Measurements from ENCODE around the gene TRAPPC14. TPM values are rescaled to one million over a fixed set of nuclear protein-coding genes. Genes with fewer than 3 reads are reported as not detected.

TRAPPC14 gene
- total and polyA plus RNA-seq, 2 of the 8 experiments (the other 6 are each of a cell fraction or from before 2014, with no cell fraction given): 11.9 to 22.1 TPM

- Histone ChIP-seq H3K36me3 (ENCODE audit: control insufficient read depth in 2 of 4, insufficient read depth in 4 of 4, low read length in 3 of 4) (peaks cover 9 to 62% (median 40%) of the 10 kb centered on the region in 4 experiments; a peak in 7 of 8 replicates), H3K27ac (ENCODE audit: low read depth, low read length) (no peak overlapping the region), H3K56ac (replicated peaks; ENCODE audit: insufficient read length, low read depth, low read length) (no peak overlapping the region), H2BK12ac (ENCODE audit: low read depth, low read length) (no peak overlapping the region), H2BK20ac (ENCODE audit: low read length) (no peak overlapping the region), H2AFZ (ENCODE audit: low read length) (no peak overlapping the region), H3K4me3 (ENCODE audit: extremely low read depth in 1 of 4, insufficient read depth in 2 of 4, low read depth in 3 of 4, low read length in 4 of 4) (no peak overlapping the region), H3K79me2 (ENCODE audit: control insufficient read depth in 1 of 2, insufficient read depth in 2 of 2, low read length in 2 of 2) (no peaks in the 10 kb centered on the region), H3K9ac (replicated peaks in 1 of 4; ENCODE audit: extremely low read depth in 1 of 4, low read depth in 3 of 4, low read length in 3 of 4) (no peak overlapping the region), H4K5ac (ENCODE audit: insufficient read length, low read depth, low read length) (no peak overlapping the region), H4K20me1 (replicated peaks in 1 of 2; ENCODE audit: control insufficient read depth in 1 of 2, insufficient read depth in 2 of 2, low read length in 2 of 2) (peaks cover 5% of the 10 kb centered on the region in 2 experiments), H3K4me2 (ENCODE audit: insufficient read depth in 1 of 2, low read depth in 2 of 2, low read length in 2 of 2) (no peak overlapping the region), H3K9me3 (ENCODE audit: insufficient read depth in 2 of 2, low read depth in 1 of 2, low read length in 1 of 2) (no peaks in the 10 kb centered on the region), H3K18ac (ENCODE audit: extremely low read depth, low read length) (no peak overlapping the region), H3K23me2 (ENCODE audit: low read depth, low read length) (no peaks in the 10 kb centered on the region), H3K27me3 (replicated peaks in 1 of 4; ENCODE audit: control insufficient read depth in 3 of 4, extremely low read depth in 1 of 4, insufficient read depth in 3 of 4, low read length in 3 of 4) (no peaks in the 10 kb centered on the region), H3K23ac (ENCODE audit: insufficient read length) (no peak overlapping the region), H4K8ac (ENCODE audit: extremely low read depth, insufficient read depth, low read length) (peak overlapping the region; percentile 28; the same call in 1 of the 2 replicates), H4K91ac (replicated peaks; ENCODE audit: insufficient read length, low read length) (no peak overlapping the region), H2AK5ac (ENCODE audit: low read depth, low read length) (no peak overlapping the region), H3K14ac (ENCODE audit: insufficient read length) (no peak overlapping the region), H3K79me1 (ENCODE audit: low read depth, low read length) (no peaks in the 10 kb centered on the region; the same call in 1 of the 2 replicates), H2BK5ac (ENCODE audit: low read depth, low read length) (no peak overlapping the region), H3K4ac (replicated peaks; ENCODE audit: insufficient read length, low read depth, low read length) (no peak overlapping the region), H2BK120ac (replicated peaks; ENCODE audit: low read depth, low read length) (no peak overlapping the region), H2BK15ac (ENCODE audit: low read length) (no peak overlapping the region), H3K4me1 (replicated peaks in 1 of 4; ENCODE audit: control insufficient read depth in 3 of 4, insufficient read depth in 4 of 4, low read length in 3 of 4) (no peaks in the 10 kb centered on the region)
- POLR2A ChIA-PET (ENCODE audit: partially characterized antibody): interaction anchor here (12.1 to 20.0 kb wide), 2 partner anchors 10 to 20 kb away, joined by 414 to 722 read pairs; partner anchors contain the start of genes CNPY4, COPS6, MBLAC1 and TAF6
- DNase-seq (ENCODE audit: low read depth in 1 of 2, low spot score in 2 of 2) (no peak), FAIRE-seq (no peak)
- CTCF ChIA-PET (ENCODE audit: partially characterized antibody): no interaction called here
- TF ChIP-seq TAF1 (IDR thresholded peaks at IDR 0.05; ENCODE audit: low read depth, low read length): no peak
- WGBS, 2 experiments (ENCODE audit: extremely low coverage in 1 of 2, insufficient coverage in 1 of 2, insufficient read length in 1 of 2, insufficient replicate concordance in 2 of 2, low coverage in 1 of 2, low lambda C conversion rate in 2 of 2, missing lambda C conversion rate in 1 of 2): 85% methylated on average over 11 of the region's 11 CpGs; no CpG with 5 or more reads in 1 of the 2 experiments
Measured at GRCh38 chr7:100107890-100108289, 50.6 kb downstream of the TRAPPC14 start.

All from H1 (cell line).